GM21576 (cell line): ENCODE measurements around the gene GAB1.
A peak's percentile ranks its signal among the peaks of the same experiment; 100 is the strongest.
"Not testable (repeated sequence)": the region's sequence is repeated elsewhere in the genome, so short reads cannot be mapped to it uniquely, and the experiment has no call there.

Source experiments
- ATAC-seq: cut with Tn5 transposase; IDR thresholded peaks from one replicate; pipeline ENCODE4 v1.9.1; 2021; ENCODE audit warnings: mild to moderate bottlenecking, moderate library complexity; ENCODE audit not compliant: unreplicated experiment

Gene GAB1

GRCh38 chr4:143337600-143338287 lies 1.1 kb downstream of the GAB1 start:
- no peak for ATAC-seq

GRCh38 chr4:143338313-143338712 lies 1.6 kb downstream of the GAB1 start:
- no peak for ATAC-seq

- no peak for ATAC-seq
These were observed 2.8 kb downstream of the GAB1 start for GRCh38 chr4:143339497-143339896.

- no peak for ATAC-seq
These were observed 4.6 kb downstream of the GAB1 start for GRCh38 chr4:143341186-143341755.

- ATAC-seq = no peak
These were observed 6.7 kb downstream of the GAB1 start for GRCh38 chr4:143343276-143343831.

GRCh38 chr4:143344041-143344440 lies 7.4 kb downstream of the GAB1 start:
- no peak for ATAC-seq

GRCh38 chr4:143344774-143345173 lies 8.1 kb downstream of the GAB1 start:
- ATAC-seq = no peak

- no peak for ATAC-seq
These were observed 8.7 kb downstream of the GAB1 start for GRCh38 chr4:143345356-143345755.

- ATAC-seq = no peak
These were observed 9.5 kb downstream of the GAB1 start for GRCh38 chr4:143346206-143346605.

GRCh38 chr4:143347484-143348111 lies 10.9 kb downstream of the GAB1 start:
- no peak for ATAC-seq

GRCh38 chr4:143348233-143349077 lies 11.8 kb downstream of the GAB1 start:
- ATAC-seq = no peak

- not testable (repeated sequence) for ATAC-seq
These were observed 13.3 kb downstream of the GAB1 start for GRCh38 chr4:143349858-143350527.

GRCh38 chr4:143351149-143351691 lies 14.5 kb downstream of the GAB1 start:
- ATAC-seq = no peak

GRCh38 chr4:143351774-143352451 lies 15.2 kb downstream of the GAB1 start:
- no peak for ATAC-seq

GRCh38 chr4:143352720-143353119 lies 16.0 kb downstream of the GAB1 start:
- no peak for ATAC-seq

GRCh38 chr4:143353797-143354196 lies 17.1 kb downstream of the GAB1 start:
- no peak for ATAC-seq

GRCh38 chr4:143354990-143355389 lies 18.3 kb downstream of the GAB1 start:
- peak; percentile 38 for ATAC-seq

GRCh38 chr4:143355540-143356217 lies 19.0 kb downstream of the GAB1 start:
- ATAC-seq = no peak

GRCh38 chr4:143356493-143356892 lies 19.8 kb downstream of the GAB1 start:
- no peak for ATAC-seq
